ENCODE results near the gene TICAM1. TPM values are rescaled to one million over a fixed set of nuclear protein-coding genes. Genes with fewer than 3 reads are reported as not detected.
A peak's percentile ranks its signal among the peaks of the same experiment; 100 is the strongest.
"Not testable (repeated sequence)": the region's sequence is repeated elsewhere in the genome, so short reads cannot be mapped to it uniquely, and the experiment has no call there.

TICAM1 gene
- total RNA-seq, 4 donors from 2014 or later: 5.2 to 7.0 (median 6.3) TPM

GRCh38 chr19:4866595-4867424 lies 35.3 kb upstream of the TICAM1 start:
- TF ChIP-seq POLR2A (IDR thresholded peaks at IDR 0.05): no peak
- no peak for TF ChIP-seq CTCF (IDR thresholded peaks at IDR 0.05)
- H3K4me1 ChIP-seq: peaks cover 10 to 11% of the 10 kb centered on the region in 2 donors
- DNase-seq: peak; percentile 69 to 70
- H3K27ac ChIP-seq: peak overlapping the region; percentile 50 to 86 (median 66)
- H3K4me3 ChIP-seq (replicated peaks in 1 of 3): peak overlapping the region; percentile 55 to 75 (median 67)
- intact Hi-C loops (cut with DNase I): no loop called here
- 0 to 1% methylated on average over 14 to 16 of the region's 22 CpGs for WGBS, 2 donors
- H3K9me3 ChIP-seq: no peaks in the 10 kb centered on the region
- no peaks in the 10 kb centered on the region for H3K27me3 ChIP-seq
- H3K36me3 ChIP-seq: no peaks in the 10 kb centered on the region

GRCh38 chr19:4861147-4861546 lies 29.6 kb upstream of the TICAM1 start:
- intact Hi-C loops (cut with DNase I): no loop called here

GRCh38 chr19:4859697-4860096 lies 28.2 kb upstream of the TICAM1 start:
- Histone ChIP-seq H3K4me3 (replicated peaks in 1 of 3) (no peak overlapping the region), H3K9me3 (no peaks in the 10 kb centered on the region), H3K36me3 (peaks cover 15 to 16% of the 10 kb centered on the region in 2 donors), H3K27me3 (no peaks in the 10 kb centered on the region), H3K27ac (no peak overlapping the region), H3K4me1 (peaks cover 10 to 17% of the 10 kb centered on the region in 2 donors)
- no peak for TF ChIP-seq CTCF (IDR thresholded peaks at IDR 0.05)
- WGBS, 2 donors: 90 to 100% methylated on average over 5 to 6 of the region's 11 CpGs
- intact Hi-C loops (cut with DNase I): no loop called here
- no peak for DNase-seq

More at GRCh38 chr19:4861147-4861546, 29.6 kb upstream of the TICAM1 start:
- no peak for TF ChIP-seq CTCF (IDR thresholded peaks at IDR 0.05)
- no peak for TF ChIP-seq POLR2A (IDR thresholded peaks at IDR 0.05)
- 12 to 41% methylated on average over 8 of the region's 10 CpGs for WGBS, 2 donors
- no peak overlapping the region for H3K4me3 ChIP-seq (replicated peaks in 1 of 3)
- peak; percentile 80 to 81 for DNase-seq
- H3K9me3 ChIP-seq: no peaks in the 10 kb centered on the region
- peaks cover 6 to 14% of the 10 kb centered on the region in 2 donors for H3K4me1 ChIP-seq
- H3K27ac ChIP-seq: peak overlapping the region; percentile 5 to 52 (median 32)
- H3K36me3 ChIP-seq: peaks cover 15 to 16% of the 10 kb centered on the region in 2 donors
- no peaks in the 10 kb centered on the region for H3K27me3 ChIP-seq

GRCh38 chr19:4856468-4856867 lies 25.0 kb upstream of the TICAM1 start:
- whole genome bisulfite sequencing, 2 donors: 81 to 90% methylated on average over 12 of the region's 12 CpGs
- H3K27me3 ChIP-seq; intact Hi-C loops (cut with DNase I): not testable (repeated sequence)

GRCh38 chr19:4853506-4853905 lies 22.0 kb upstream of the TICAM1 start:
- WGBS, 2 donors: 50 to 59% methylated on average over 8 of the region's 8 CpGs
- Histone ChIP-seq H3K4me1 (peaks cover 24 to 36% of the 10 kb centered on the region in 2 donors), H3K27ac (peak overlapping the region; percentile 7 to 85 (median 62))
- H3K27me3 ChIP-seq; H3K9me3 ChIP-seq; H3K36me3 ChIP-seq; H3K4me3 ChIP-seq (replicated peaks in 1 of 3): not testable (repeated sequence)
- intact Hi-C loops (cut with DNase I): loop anchor here (5.0 kb wide), 1 partner anchor 41 kb away; no protein-coding TSS in a partner anchor
- DNase-seq: peak; percentile 54 to 56

More at GRCh38 chr19:4856468-4856867, 25.0 kb upstream of the TICAM1 start:
- not testable (repeated sequence) for DNase-seq; H3K27ac ChIP-seq; H3K9me3 ChIP-seq; H3K4me3 ChIP-seq (replicated peaks in 1 of 3)
- Histone ChIP-seq H3K36me3 (peaks cover 15 to 16% of the 10 kb centered on the region in 2 donors), H3K4me1 (peaks cover 16 to 32% of the 10 kb centered on the region in 2 donors)

GRCh38 chr19:4852484-4852883 lies 21.0 kb upstream of the TICAM1 start:
- Histone ChIP-seq H3K4me1 (peaks cover 26 to 37% of the 10 kb centered on the region in 2 donors), H3K4me3 (replicated peaks in 1 of 3) (no peak overlapping the region), H3K27ac (peak overlapping the region in 1 of 3 donors; percentile 85), H3K27me3 (no peaks in the 10 kb centered on the region), H3K36me3 (peaks cover 7 to 9% of the 10 kb centered on the region in 2 donors), H3K9me3 (no peaks in the 10 kb centered on the region)
- no peak for DNase-seq
- TF ChIP-seq CTCF (IDR thresholded peaks at IDR 0.05) (no peak), POLR2A (IDR thresholded peaks at IDR 0.05) (no peak)
- intact Hi-C loops (cut with DNase I): loop anchor here (5.0 kb wide), 1 partner anchor 40 kb away; no protein-coding TSS in a partner anchor
- 95% methylated on average over 6 of the region's 6 CpGs for WGBS, 2 donors

Measured in thyroid gland (tissue), 4 donors.